H1 (cell line): ENCODE results near the gene COA1. TPM values are rescaled to one million over a fixed set of nuclear protein-coding genes. Genes with fewer than 3 reads are reported as not detected.

Experiments
- CTCF ChIA-PET: fragments of 300-600 bp; sonication (Branson Sonifier 250); formaldehyde crosslinking; loops from one replicate; lab custom pipeline; 2021; ENCODE audit not compliant: partially characterized antibody; lab: Charles Lee
- POLR2A ChIA-PET: fragments of 300-600 bp; sonication (Branson Sonifier 250); formaldehyde crosslinking; loops from one replicate; lab custom pipeline; 2021; ENCODE audit warnings: inconsistent platforms; ENCODE audit not compliant: partially characterized antibody; lab: Charles Lee
- DNase-seq, 2 experiments: peaks; one replicate each; pipeline versions ENCODE4 v3.0.0 to v3.0.0-alpha.2; 2010 to 2022; ENCODE audit warnings: low spot score in 2 of 2, low read depth in 1 of 2, mixed read lengths in 1 of 2
- FAIRE-seq: peaks from 2 replicates; lab custom pipeline; 2011; peaks lifted over from hg19 to GRCh38; lab: Jason Lieb, UNC
- H2AFZ ChIP-seq: 2 replicates; pipeline ENCODE4 v1.8.1; 2012; ENCODE audit warnings: low read length, inconsistent platforms
- H2AK5ac ChIP-seq: 2 replicates; pipeline ENCODE4 v1.6.1; 2013; ENCODE audit warnings: low read depth, low read length
- H2BK120ac ChIP-seq: replicated peaks from 2 replicates; pipeline ENCODE3; 2013; ENCODE audit warnings: low read depth, low read length, inconsistent platforms
- H2BK12ac ChIP-seq: 2 replicates; pipeline ENCODE4 v1.6.1; 2013; ENCODE audit warnings: low read depth, low read length
- H2BK15ac ChIP-seq: 2 replicates; pipeline ENCODE4 v1.6.1; 2013; ENCODE audit warnings: low read length
- H2BK20ac ChIP-seq: 2 replicates; pipeline ENCODE4 v1.6.1; 2013; ENCODE audit warnings: low read length
- H2BK5ac ChIP-seq: 2 replicates; pipeline ENCODE4 v1.6.1; 2013; ENCODE audit warnings: low read depth, low read length
- H3K14ac ChIP-seq: 2 replicates; pipeline ENCODE4 v1.6.1; 2013; ENCODE audit warnings: inconsistent platforms; ENCODE audit not compliant: insufficient read length
- H3K18ac ChIP-seq: 2 replicates; pipeline ENCODE4 v1.6.1; 2013; ENCODE audit warnings: low read length; ENCODE audit errors: extremely low read depth
- H3K23ac ChIP-seq: 2 replicates; pipeline ENCODE4 v1.6.1; 2013; ENCODE audit warnings: inconsistent platforms; ENCODE audit not compliant: insufficient read length
- H3K23me2 ChIP-seq: 2 replicates; pipeline ENCODE4 v1.6.1; 2013; ENCODE audit warnings: low read depth, low read length
- H3K27ac ChIP-seq: 2 replicates; pipeline ENCODE4 v1.6.1; 2011; ENCODE audit warnings: low read depth, low read length, inconsistent platforms
- H3K27me3 ChIP-seq, 4 experiments: replicated peaks in 1 of 4; 1 replicate in 1 of 4; 2 replicates in 3 of 4; pipeline versions ENCODE4 v1.6.1 to v1.8.1; 2011 to 2013; ENCODE audit warnings: low read length in 3 of 4, mild to moderate bottlenecking in 3 of 4, inconsistent platforms in 2 of 4, mixed read lengths in 2 of 4, moderate library complexity in 1 of 4; ENCODE audit not compliant: control insufficient read depth in 3 of 4, insufficient read depth in 3 of 4; ENCODE audit errors: extremely low read depth in 1 of 4
- H3K36me3 ChIP-seq, 4 experiments: 2 replicates each; pipeline versions ENCODE4 v1.6.1 to v1.8.1; 2011 to 2013; ENCODE audit warnings: mild to moderate bottlenecking in 4 of 4, low read length in 3 of 4, moderate library complexity in 2 of 4, control low read depth in 1 of 4, inconsistent platforms in 1 of 4; ENCODE audit not compliant: insufficient read depth in 4 of 4, control insufficient read depth in 2 of 4
- H3K4ac ChIP-seq: replicated peaks from 2 replicates; pipeline ENCODE3; 2013; ENCODE audit warnings: low read length, low read depth, mixed read lengths, inconsistent platforms; ENCODE audit not compliant: insufficient read length
- H3K4me1 ChIP-seq, 4 experiments: replicated peaks in 1 of 4; 1 replicate in 1 of 4; 2 replicates in 3 of 4; pipeline versions ENCODE4 v1.6.1 to v1.8.1; 2011 to 2013; ENCODE audit warnings: low read length in 3 of 4, inconsistent platforms in 2 of 4, mixed read lengths in 1 of 4; ENCODE audit not compliant: insufficient read depth in 4 of 4, control insufficient read depth in 3 of 4
- H3K4me2 ChIP-seq, 2 experiments: 2 replicates each; pipeline versions ENCODE4 v1.6.1 to v1.8.1; 2011 to 2013; ENCODE audit warnings: low read depth in 2 of 2, low read length in 2 of 2, control low read depth in 1 of 2, inconsistent platforms in 1 of 2, mild to moderate bottlenecking in 1 of 2; ENCODE audit not compliant: insufficient read depth in 1 of 2
- H3K4me3 ChIP-seq, 4 experiments: fragments of 200-600, 300-600 bp in 1 of 4; sonication (generic), shearing (Covaris generic), sonication (Bioruptor Twin) in 1 of 4; 2 replicates each; pipeline versions ENCODE4 v1.5.1 to v1.8.1; 2011 to 2016; ENCODE audit warnings: low read length in 4 of 4, low read depth in 3 of 4, control low read depth in 2 of 4, inconsistent platforms in 2 of 4, mild to moderate bottlenecking in 2 of 4, mixed read lengths in 1 of 4, moderate library complexity in 1 of 4; ENCODE audit not compliant: insufficient read depth in 2 of 4; ENCODE audit errors: extremely low read depth in 1 of 4
- H3K56ac ChIP-seq: replicated peaks from 2 replicates; pipeline ENCODE3; 2013; ENCODE audit warnings: low read depth, mild to moderate bottlenecking, mixed read lengths, low read length, inconsistent platforms; ENCODE audit not compliant: insufficient read length
- H3K79me1 ChIP-seq: 2 replicates; pipeline ENCODE4 v1.6.1; 2013; ENCODE audit warnings: low read depth, low read length, control low read depth
- H3K79me2 ChIP-seq, 2 experiments: 2 replicates each; pipeline versions ENCODE4 v1.6.1 to v1.8.1; 2012 to 2013; ENCODE audit warnings: low read length in 2 of 2, mild to moderate bottlenecking in 2 of 2, inconsistent platforms in 1 of 2; ENCODE audit not compliant: insufficient read depth in 2 of 2, control insufficient read depth in 1 of 2
- H3K9ac ChIP-seq, 4 experiments: replicated peaks in 1 of 4; 1 replicate in 1 of 4; 2 replicates in 3 of 4; pipeline versions ENCODE4 v1.6.1 to v1.8.1; 2011 to 2013; ENCODE audit warnings: low read depth in 3 of 4, low read length in 3 of 4, control low read depth in 2 of 4, mild to moderate bottlenecking in 2 of 4, moderate library complexity in 2 of 4, inconsistent platforms in 1 of 4; ENCODE audit errors: extremely low read depth in 1 of 4
- H3K9me3 ChIP-seq, 2 experiments: 2 replicates each; pipeline versions ENCODE4 v1.6.1 to v1.8.1; 2012 to 2013; ENCODE audit warnings: mild to moderate bottlenecking in 2 of 2, moderate library complexity in 2 of 2, control low read depth in 1 of 2, inconsistent platforms in 1 of 2, low read depth in 1 of 2, low read length in 1 of 2, mixed read lengths in 1 of 2; ENCODE audit not compliant: insufficient read depth in 2 of 2
- H4K20me1 ChIP-seq, 2 experiments: replicated peaks in 1 of 2; 2 replicates each; pipeline versions ENCODE3 to v1.8.1; 2011 to 2013; ENCODE audit warnings: inconsistent platforms in 2 of 2, low read length in 2 of 2, mild to moderate bottlenecking in 1 of 2; ENCODE audit not compliant: insufficient read depth in 2 of 2, control insufficient read depth in 1 of 2
- H4K5ac ChIP-seq: 2 replicates; pipeline ENCODE4 v1.6.1; 2013; ENCODE audit warnings: low read length, low read depth, mixed read lengths, inconsistent platforms; ENCODE audit not compliant: insufficient read length
- H4K8ac ChIP-seq: 2 replicates; pipeline ENCODE4 v1.8.0; 2013; ENCODE audit warnings: mild to moderate bottlenecking, moderate library complexity, low read length, inconsistent platforms; ENCODE audit not compliant: insufficient read depth; ENCODE audit errors: extremely low read depth
- H4K91ac ChIP-seq: replicated peaks from 2 replicates; pipeline ENCODE3; 2013; ENCODE audit warnings: low read length, mixed read lengths, inconsistent platforms; ENCODE audit not compliant: insufficient read length
- ATF2 ChIP-seq: IDR thresholded peaks from 2 replicates; pipeline ENCODE4 v1.6.1; 2012; ENCODE audit warnings: low read length, inconsistent platforms
- CREB1 ChIP-seq: IDR thresholded peaks from 2 replicates; pipeline ENCODE4 v1.6.1; 2012; ENCODE audit warnings: inconsistent platforms
- CTBP2 ChIP-seq: IDR thresholded peaks from 2 replicates; pipeline ENCODE4 v1.7.0; 2011; ENCODE audit warnings: borderline replicate concordance, mild to moderate bottlenecking, moderate library complexity, mixed read lengths, low read length; ENCODE audit not compliant: insufficient read depth, insufficient read length
- GTF2F1 ChIP-seq: IDR thresholded peaks from 2 replicates; pipeline ENCODE4 v1.6.1; 2012; ENCODE audit warnings: low read depth, low read length, improper control_type of control experiment, borderline replicate concordance
- HDAC2 ChIP-seq, 2 experiments: fragments of 300-600 bp in 1 of 2; sonication (generic) in 1 of 2; IDR thresholded peaks; 2 replicates each; pipeline ENCODE4 v1.6.1; 2011 to 2012; ENCODE audit warnings: low read depth in 2 of 2, low read length in 2 of 2, mild to moderate bottlenecking in 2 of 2, moderate library complexity in 2 of 2, borderline replicate concordance in 1 of 2, inconsistent platforms in 1 of 2
- HDAC6 ChIP-seq: IDR thresholded peaks from one replicate; pipeline ENCODE4 v1.7.1; 2012; ENCODE audit warnings: low read depth, mild to moderate bottlenecking, inconsistent platforms, low read length, moderate library complexity
- KDM4A ChIP-seq: IDR thresholded peaks from one replicate; pipeline ENCODE4 v1.7.1; 2012; ENCODE audit warnings: low read depth, mild to moderate bottlenecking, moderate library complexity, low read length, inconsistent platforms; ENCODE audit not compliant: severe bottlenecking
- KDM5A ChIP-seq: fragments of 200-600 bp; IDR thresholded peaks from 2 replicates; pipeline ENCODE4 v1.7.1; 2012; ENCODE audit warnings: mild to moderate bottlenecking, low read length, inconsistent platforms, mixed read lengths
- MAFK ChIP-seq: IDR thresholded peaks from 2 replicates; pipeline ENCODE4 v1.6.1; 2012; ENCODE audit warnings: low read depth, mild to moderate bottlenecking, improper control_type of control experiment, low read length
- POLR2A ChIP-seq, 2 experiments: IDR thresholded peaks; 1 replicate in 1 of 2; 2 replicates in 1 of 2; pipeline ENCODE4 v1.6.1; 2011; ENCODE audit warnings: low read depth in 2 of 2, low read length in 2 of 2, mild to moderate bottlenecking in 2 of 2; ENCODE audit errors: control extremely low read depth in 1 of 2
- SUZ12 ChIP-seq: fragments of 200-600 bp; sonication (generic); IDR thresholded peaks from 2 replicates; pipeline ENCODE4 v1.6.1; 2012; ENCODE audit warnings: mild to moderate bottlenecking, inconsistent platforms, low read length, moderate library complexity, mixed read lengths
- WGBS, 2 experiments: shearing (Covaris generic) in 1 of 2; methylation state at CpG; one replicate each; pipeline versions ENCODE4 v1.1.6 to v1.1.7; 2013 to 2015; ENCODE audit warnings: low lambda C conversion rate in 2 of 2, mixed read lengths in 2 of 2, inconsistent platforms in 1 of 2, low coverage in 1 of 2, missing lambda C conversion rate in 1 of 2; ENCODE audit not compliant: insufficient replicate concordance in 2 of 2, insufficient coverage in 1 of 2, insufficient read length in 1 of 2; ENCODE audit errors: extremely low coverage in 1 of 2, missing lambda C conversion rate in 1 of 2; 5-methylcytosine and 5-hydroxymethylcytosine counted together
- polyA plus RNA-seq, 7 experiments: library from polyadenylated mRNA; depleted of rRNA in 3 of 7; stranded (reverse) in 5 of 7; unstranded in 2 of 7; fragments of >200 nt in 5 of 7; fragments of 200-250 nt in 2 of 7; gene quantifications; 1 replicate in 5 of 7; 2 replicates in 1 of 7; 4 replicates in 1 of 7; pipeline versions ENCODE4 v1.2.1 to v1.2.3, GENCODE V29; 2011 to 2013; ENCODE audit warnings: missing spikeins in 2 of 7, mixed read lengths in 2 of 7
- total RNA-seq: library from RNA; stranded (reverse); fragmentation: NEBNext Ultra II Directional; extraction: Animal tissue kit (Norgen Biotek cat#: 25700); gene quantifications from 2 replicates; pipeline ENCODE4 v1.2.1, GENCODE V29; 2021

Gene COA1
- total and polyA plus RNA-seq, 2 of the 8 experiments (the other 6 are each of a cell fraction or from before 2014, with no cell fraction given) = 98.6 to 143 TPM

DNA sequence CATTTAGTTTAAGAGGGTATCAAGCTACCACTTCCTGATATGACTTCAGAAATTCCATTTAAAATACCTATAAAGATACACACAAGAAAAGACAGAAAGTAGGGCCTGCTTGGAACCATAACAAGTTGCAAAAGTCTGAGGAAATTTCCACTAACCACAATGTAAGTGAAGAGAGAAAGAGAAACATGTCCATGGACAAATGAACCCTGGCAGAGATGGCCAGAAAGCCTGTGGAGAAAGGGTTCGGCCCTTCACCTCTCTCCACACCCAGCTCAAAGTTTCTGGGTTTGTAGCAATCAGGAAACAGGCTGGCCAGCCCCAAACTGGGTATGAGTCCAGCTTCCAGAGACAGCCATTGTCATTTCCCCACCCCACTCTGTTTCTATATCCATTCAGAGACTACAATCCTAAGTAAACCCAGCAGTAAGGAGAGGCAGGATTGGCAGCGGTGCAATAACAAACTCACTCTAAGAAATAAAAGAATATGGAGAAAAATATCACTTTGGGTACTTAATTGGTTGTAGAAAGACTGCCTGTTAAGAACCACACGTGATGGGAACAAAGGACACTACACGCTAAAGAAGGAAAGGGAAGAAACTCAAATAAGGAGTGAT is 75.3 kb downstream of the COA1 start:
- CTCF ChIA-PET = interaction anchor here (1.0 to 1.2 kb wide), 2 partner anchors 9 to 33 kb away, joined by 3 read pairs; no protein-coding TSS in a partner anchor
- no peak overlapping the region for H3K23ac ChIP-seq
- FAIRE-seq = no peak
- no peak overlapping the region for H2AK5ac ChIP-seq
- peaks cover 0 to 75% of the 10 kb centered on the region in 2 experiments; a peak in 3 of 4 replicates for H3K79me2 ChIP-seq
- H2BK120ac ChIP-seq = no peak overlapping the region
- no peak overlapping the region for H3K4ac ChIP-seq
- H3K18ac ChIP-seq = no peak overlapping the region
- no peak overlapping the region for H3K4me2 ChIP-seq
- H3K23me2 ChIP-seq = no peaks in the 10 kb centered on the region
- no peak overlapping the region for H3K4me3 ChIP-seq
- 95% methylated on average over 4 of the region's 4 CpGs; no CpG with 5 or more reads in 1 of the 2 experiments for WGBS, 2 experiments
- peaks cover 0 to 3% of the 10 kb centered on the region in 2 experiments for H4K20me1 ChIP-seq
- DNase-seq = no peak
- no peak overlapping the region for H2BK12ac ChIP-seq
- H4K91ac ChIP-seq = no peak overlapping the region
- H4K8ac ChIP-seq = no peak overlapping the region; the same call in 1 of the 2 replicates
- peaks cover 0 to 15% (median 0%) of the 10 kb centered on the region in 4 experiments; a peak in 1 of 8 replicates for H3K36me3 ChIP-seq
- H2BK20ac ChIP-seq = no peak overlapping the region
- H3K79me1 ChIP-seq = peaks cover 7% of the 10 kb centered on the region
- no peaks in the 10 kb centered on the region for H3K27me3 ChIP-seq
- no peaks in the 10 kb centered on the region for H3K9me3 ChIP-seq
- H2AFZ ChIP-seq = no peak overlapping the region
- no peak overlapping the region for H3K14ac ChIP-seq
- H3K9ac ChIP-seq = no peak overlapping the region; a peak in 1 of 7 replicates
- no peak overlapping the region for H3K56ac ChIP-seq
- POLR2A ChIA-PET = no interaction called here
- peaks cover 2 to 11% (median 8%) of the 10 kb centered on the region in 4 experiments; a peak in 6 of 7 replicates for H3K4me1 ChIP-seq
- H2BK5ac ChIP-seq = no peak overlapping the region
- no peak overlapping the region for H4K5ac ChIP-seq
- H3K27ac ChIP-seq = no peak overlapping the region
- no peak overlapping the region for H2BK15ac ChIP-seq
- TF ChIP-seq SUZ12 = no peak
- no peak for TF ChIP-seq HDAC2 (IDR thresholded peaks at IDR 0.05; ENCODE audit: borderline replicate concordance in 1 of 2, low read depth in 2 of 2, low read length in 2 of 2)
- TF ChIP-seq MAFK = no peak
- TF ChIP-seq GTF2F1 = no peak
- TF ChIP-seq POLR2A (IDR thresholded peaks at IDR 0.05; ENCODE audit: control extremely low read depth in 1 of 2, low read depth in 2 of 2, low read length in 2 of 2) = no peak
- no peak for TF ChIP-seq KDM4A
- no peak for TF ChIP-seq ATF2
- no peak for TF ChIP-seq HDAC6
- no peak for TF ChIP-seq CTBP2
- no peak for TF ChIP-seq CREB1
- no peak for TF ChIP-seq KDM5A
